HG02610 (cell line): Measurements from ENCODE around the gene DIS3L2.
"Not testable (repeated sequence)": the region's sequence is repeated elsewhere in the genome, so short reads cannot be mapped to it uniquely, and the experiment has no call there.

Experiments used
- ATAC-seq: cut with Tn5 transposase; IDR thresholded peaks from one replicate; pipeline ENCODE4 v1.9.1; 2021; ENCODE audit warnings: mild to moderate bottlenecking, moderate library complexity; ENCODE audit not compliant: unreplicated experiment

Gene DIS3L2

GRCh38 chr2:232316461-232317330 lies 355.2 kb downstream of the DIS3L2 start:
- ATAC-seq, result no peak

- ATAC-seq, result no peak
Observed at GRCh38 chr2:232318169-232318855, 356.8 kb downstream of the DIS3L2 start.

GRCh38 chr2:232319067-232319802 lies 357.7 kb downstream of the DIS3L2 start:
- ATAC-seq, result no peak

GRCh38 chr2:232319803-232320442 lies 358.4 kb downstream of the DIS3L2 start:
- ATAC-seq, result no peak

- ATAC-seq, result no peak
Observed at GRCh38 chr2:232320443-232320803, 358.9 kb downstream of the DIS3L2 start.

GRCh38 chr2:232321156-232321816 lies 359.8 kb downstream of the DIS3L2 start:
- ATAC-seq, result no peak

- ATAC-seq, result no peak
Observed at GRCh38 chr2:232321817-232322559, 360.5 kb downstream of the DIS3L2 start.

GRCh38 chr2:232322560-232323327 lies 361.2 kb downstream of the DIS3L2 start:
- ATAC-seq, result no peak

GRCh38 chr2:232323328-232323650 lies 361.8 kb downstream of the DIS3L2 start:
- no peak for ATAC-seq

- ATAC-seq, result not testable (repeated sequence)
Observed at GRCh38 chr2:232323967-232324366, 362.5 kb downstream of the DIS3L2 start.

GRCh38 chr2:232324778-232325177 lies 363.3 kb downstream of the DIS3L2 start:
- ATAC-seq, result no peak

- no peak for ATAC-seq
Observed at GRCh38 chr2:232325324-232326273, 364.1 kb downstream of the DIS3L2 start.

GRCh38 chr2:232326274-232327104 lies 365.0 kb downstream of the DIS3L2 start:
- ATAC-seq, result not testable (repeated sequence)

GRCh38 chr2:232327105-232328031 lies 365.9 kb downstream of the DIS3L2 start:
- peak; percentile 41 for ATAC-seq

GRCh38 chr2:232328032-232328422 lies 366.5 kb downstream of the DIS3L2 start:
- peak; percentile 50 for ATAC-seq
